ENCODE measurements around the gene CFAP44. TPM values are rescaled to one million over a fixed set of nuclear protein-coding genes. Genes with fewer than 3 reads are reported as not detected.

CFAP44 gene
- total RNA-seq, 2 experiments from 2014 or later, result 9.7 to 10.0 TPM

- Histone ChIP-seq H3K4me3 (ENCODE audit: low read length) (no peak overlapping the region), H3K9me3 (ENCODE audit: control insufficient read depth in 1 of 2, insufficient read depth in 1 of 2, low read length in 2 of 2) (no peaks in the 10 kb centered on the region), H3K4me1 (ENCODE audit: insufficient read depth, low read length) (no peaks in the 10 kb centered on the region), H3K27me3 (ENCODE audit: control insufficient read depth in 1 of 2, insufficient read depth in 2 of 2, low read length in 2 of 2) (no peaks in the 10 kb centered on the region), H3K36me3 (ENCODE audit: insufficient read depth, low read length) (peaks cover 9% of the 10 kb centered on the region), H3K27ac (ENCODE audit: low read depth in 1 of 2, low read length in 2 of 2) (no peak overlapping the region)
- Mint-ChIP-seq H3K4me3 (no peak overlapping the region), H3K27ac (no peak overlapping the region), H3K4me1 (ENCODE audit: low read depth) (peaks cover 5% of the 10 kb centered on the region), H3K9me3 (no peaks in the 10 kb centered on the region), H3K36me3 (ENCODE audit: low read depth) (peaks cover 25% of the 10 kb centered on the region), H3K27me3 (no peaks in the 10 kb centered on the region)
- TF ChIP-seq CTCF (IDR thresholded peaks at IDR 0.05), result no peak
- ChIA-PET POLR2A (no interaction called here), CTCF (no interaction called here)
- no peak for ATAC-seq (ENCODE audit: poor library complexity)
- no peak for DNase-seq
- intact Hi-C loops (cut with DNase I, micrococcal nuclease), result no loop called here
These were observed 1.7 kb downstream of the CFAP44 start for GRCh38 chr3:113439606-113440005.

- CTCF ChIA-PET, result interaction anchor here (1.5 kb wide), 1 partner anchor 15 kb away, joined by 3 read pairs; no protein-coding TSS in a partner anchor
These were observed 3.1 kb downstream of the CFAP44 start for GRCh38 chr3:113438224-113438623.

GRCh38 chr3:113437411-113437810 lies 3.9 kb downstream of the CFAP44 start:
- Histone ChIP-seq H3K4me3 (ENCODE audit: low read length) (no peak overlapping the region), H3K27ac (ENCODE audit: low read depth in 1 of 2, low read length in 2 of 2) (no peak overlapping the region), H3K9me3 (ENCODE audit: control insufficient read depth in 1 of 2, insufficient read depth in 1 of 2, low read length in 2 of 2) (no peaks in the 10 kb centered on the region), H3K36me3 (ENCODE audit: insufficient read depth, low read length) (peaks cover 4% of the 10 kb centered on the region), H3K4me1 (ENCODE audit: insufficient read depth, low read length) (no peaks in the 10 kb centered on the region), H3K27me3 (ENCODE audit: control insufficient read depth in 1 of 2, insufficient read depth in 2 of 2, low read length in 2 of 2) (no peaks in the 10 kb centered on the region)
- H3K27me3 Mint-ChIP-seq, result no peaks in the 10 kb centered on the region
- H3K27ac Mint-ChIP-seq, result no peak overlapping the region
- intact Hi-C loops (cut with DNase I, micrococcal nuclease), result no loop called here
- no peak for TF ChIP-seq CTCF (IDR thresholded peaks at IDR 0.05)
- no peaks in the 10 kb centered on the region for H3K9me3 Mint-ChIP-seq
- ChIA-PET POLR2A (no interaction called here), CTCF (no interaction called here)
- peaks cover 5% of the 10 kb centered on the region for H3K4me1 Mint-ChIP-seq (ENCODE audit: low read depth)
- H3K4me3 Mint-ChIP-seq, result no peak overlapping the region
- DNase-seq, result no peak
- peaks cover 25% of the 10 kb centered on the region for H3K36me3 Mint-ChIP-seq (ENCODE audit: low read depth)
- ATAC-seq (ENCODE audit: poor library complexity), result no peak

More at GRCh38 chr3:113438224-113438623, 3.1 kb downstream of the CFAP44 start:
- Histone ChIP-seq H3K27ac (ENCODE audit: low read depth in 1 of 2, low read length in 2 of 2) (no peak overlapping the region), H3K4me1 (ENCODE audit: insufficient read depth, low read length) (no peaks in the 10 kb centered on the region), H3K9me3 (ENCODE audit: control insufficient read depth in 1 of 2, insufficient read depth in 1 of 2, low read length in 2 of 2) (no peaks in the 10 kb centered on the region), H3K27me3 (ENCODE audit: control insufficient read depth in 1 of 2, insufficient read depth in 2 of 2, low read length in 2 of 2) (no peaks in the 10 kb centered on the region), H3K36me3 (ENCODE audit: insufficient read depth, low read length) (peaks cover 6% of the 10 kb centered on the region), H3K4me3 (ENCODE audit: low read length) (no peak overlapping the region)
- TF ChIP-seq CTCF (IDR thresholded peaks at IDR 0.05), result no peak
- ATAC-seq (ENCODE audit: poor library complexity), result no peak
- H3K27me3 Mint-ChIP-seq, result no peaks in the 10 kb centered on the region
- no peaks in the 10 kb centered on the region for H3K9me3 Mint-ChIP-seq
- peaks cover 24% of the 10 kb centered on the region for H3K36me3 Mint-ChIP-seq (ENCODE audit: low read depth)
- DNase-seq, result no peak
- POLR2A ChIA-PET, result no interaction called here
- H3K4me3 Mint-ChIP-seq, result no peak overlapping the region
- intact Hi-C loops (cut with DNase I, micrococcal nuclease), result no loop called here
- peaks cover 5% of the 10 kb centered on the region for H3K4me1 Mint-ChIP-seq (ENCODE audit: low read depth)
- H3K27ac Mint-ChIP-seq, result no peak overlapping the region

All from CD4-positive, alpha-beta T cell (primary cell).